ENCODE results near the gene CCDC138.

Gene CCDC138

GRCh38 chr2:108919571-108920373, 133.2 kb downstream of the CCDC138 start:
- DNase-seq: no peak

GRCh38 chr2:108920686-108921085, 134.1 kb downstream of the CCDC138 start:
- no peak for DNase-seq

GRCh38 chr2:108921096-108922030, 134.8 kb downstream of the CCDC138 start:
- DNase-seq: no peak

- no peak for DNase-seq
Measured at GRCh38 chr2:108922141-108922915, 135.8 kb downstream of the CCDC138 start.

- DNase-seq: no peak
Measured at GRCh38 chr2:108923019-108923700, 136.6 kb downstream of the CCDC138 start.

GRCh38 chr2:108923736-108924579, 137.4 kb downstream of the CCDC138 start:
- no peak for DNase-seq

- DNase-seq: no peak
Measured at GRCh38 chr2:108924580-108925251, 138.1 kb downstream of the CCDC138 start.

- no peak for DNase-seq
Measured at GRCh38 chr2:108925286-108925685, 138.7 kb downstream of the CCDC138 start.

- DNase-seq: no peak
Measured at GRCh38 chr2:108925735-108926134, 139.2 kb downstream of the CCDC138 start.
